Stimulated activated CD8-positive, alpha-beta memory T cell treated with anti-CD3 and anti-CD28 coated beads, Interleukin-15, amount 100 ng/mL, for 4 hours (primary cell): ENCODE measurements around the gene RNF111.
"Not testable (repeated sequence)": the region's sequence is repeated elsewhere in the genome, so short reads cannot be mapped to it uniquely, and the experiment has no call there.

Experiments used
- DNase-seq, 2 donors: peaks; one replicate each; pipeline ENCODE4 v3.0.0-alpha.2; 2020; ENCODE audit warnings: low read depth in 2 of 2

Gene RNF111

DNA sequence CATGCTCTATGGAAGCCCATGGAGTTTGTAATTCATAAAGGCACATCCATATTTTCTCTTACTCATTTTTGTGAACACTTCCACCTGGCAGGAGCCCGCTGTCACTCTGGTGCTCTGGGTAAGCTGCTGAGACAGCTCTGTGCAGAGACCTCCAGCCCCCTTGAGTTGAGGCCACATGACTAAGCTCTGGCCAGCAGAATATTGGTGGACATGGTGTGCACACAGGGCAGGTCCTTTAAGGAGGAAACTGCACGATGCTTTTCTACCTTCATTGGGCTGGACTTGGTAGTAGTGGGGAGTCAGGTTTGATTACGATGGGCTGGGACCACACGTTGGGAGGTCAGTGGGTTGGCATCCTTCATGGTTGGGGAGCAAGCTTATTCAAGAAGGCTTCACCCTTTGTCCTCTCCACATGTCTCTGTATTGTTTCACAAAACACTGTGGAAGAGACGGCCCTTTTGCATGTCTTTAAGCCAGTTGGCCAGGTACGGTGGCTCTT is 146.5 kb downstream of the RNF111 start:
- DNase-seq: no peak

DNA sequence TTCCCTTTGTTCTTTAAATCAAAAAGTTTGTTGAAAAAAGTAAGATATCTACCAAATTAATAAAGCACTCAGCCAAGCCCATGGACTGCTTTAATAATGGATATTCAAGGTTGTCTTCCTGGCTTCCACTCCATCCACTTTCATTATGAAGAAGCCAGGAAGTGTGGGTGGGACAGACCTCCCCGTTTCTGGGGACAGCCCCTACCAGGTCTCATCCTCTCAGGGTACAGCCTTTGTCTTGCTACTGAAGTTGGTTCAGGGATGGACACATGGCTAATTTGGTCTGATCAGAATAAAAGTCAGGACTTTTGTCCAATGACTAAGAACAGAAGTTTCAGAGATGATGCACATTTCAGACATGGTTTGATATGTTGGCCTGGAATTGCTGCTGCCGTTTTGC is 150.1 kb downstream of the RNF111 start:
- DNase-seq: no peak

DNA sequence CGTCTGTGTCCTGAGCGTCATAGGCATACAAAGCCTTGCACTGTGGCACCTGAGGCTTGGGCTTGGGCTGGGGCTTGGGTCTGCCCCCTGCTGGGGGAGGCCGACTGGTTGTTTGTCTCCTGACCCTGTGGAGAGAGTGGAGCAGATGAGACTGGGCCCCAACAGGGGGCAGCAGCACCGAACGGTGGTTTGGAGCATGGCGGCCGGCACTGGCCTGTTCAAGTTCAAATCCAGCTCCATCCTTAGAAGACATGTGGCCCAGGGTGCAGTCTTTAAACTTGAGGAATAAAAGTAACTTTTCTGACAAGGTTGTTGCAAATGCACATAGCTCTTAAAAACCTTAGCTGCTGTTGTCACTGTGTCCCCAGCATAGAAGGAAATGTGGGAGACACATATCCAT is 150.8 kb downstream of the RNF111 start:
- DNase-seq: peak in 1 of 2 donors; percentile 12

DNA sequence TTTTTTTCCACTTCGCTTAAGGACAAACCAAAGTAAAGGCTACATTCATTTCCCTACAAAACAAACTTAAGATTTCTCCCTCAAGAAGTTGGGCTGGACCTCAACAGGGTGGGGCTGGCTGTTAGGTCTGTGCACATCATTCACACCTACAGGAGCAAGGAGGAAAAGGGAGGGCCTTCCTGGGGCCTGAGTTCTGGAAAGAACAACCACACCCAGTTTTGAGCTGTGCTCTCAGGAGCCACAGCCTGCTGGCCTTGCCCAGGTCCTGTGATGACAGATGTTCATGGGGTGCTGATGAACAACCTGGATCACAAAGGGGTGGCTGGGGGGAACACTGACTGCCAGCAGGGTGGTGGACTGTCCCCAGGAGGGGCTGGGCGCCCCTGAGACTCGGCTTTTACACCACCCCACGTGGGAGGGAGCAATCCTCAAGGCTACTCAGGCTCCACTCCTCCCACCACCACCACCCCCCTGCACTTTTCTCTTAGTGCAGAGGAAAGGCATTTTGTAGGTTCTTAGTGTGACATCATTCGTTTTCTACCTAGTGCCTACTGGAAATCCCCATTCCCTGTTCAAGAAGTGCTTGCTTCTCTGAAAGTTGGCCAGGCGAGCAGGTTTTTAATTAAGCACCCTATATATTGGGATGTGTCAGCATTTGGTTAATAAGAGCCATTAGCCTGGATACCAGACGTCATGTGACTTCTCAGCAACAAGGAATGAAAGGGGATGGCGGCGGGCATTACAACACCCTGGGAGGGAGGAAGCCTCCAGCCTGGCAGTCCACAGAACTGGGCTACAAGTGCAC is 153.2 kb downstream of the RNF111 start:
- DNase-seq: no peak

DNA sequence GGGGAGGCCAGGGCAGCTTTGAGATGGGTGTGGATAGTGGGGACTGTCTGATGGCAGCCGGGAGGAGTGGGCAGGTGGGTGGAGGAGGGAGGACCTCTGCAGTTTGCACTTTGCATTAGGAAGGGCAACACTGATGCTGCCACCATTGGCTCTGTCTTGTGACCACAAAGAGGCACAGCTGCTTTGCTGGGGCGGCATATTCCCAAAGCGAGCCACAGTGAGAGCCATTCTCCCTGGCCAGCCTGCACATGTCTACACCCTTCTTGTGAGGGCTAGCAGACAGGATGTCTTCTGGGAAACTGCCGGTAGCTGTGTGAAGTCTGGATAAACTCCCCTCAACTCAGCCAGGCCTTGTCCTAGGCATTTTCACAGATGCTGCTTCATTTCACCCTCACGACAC is 155.8 kb downstream of the RNF111 start:
- DNase-seq: no peak

DNA sequence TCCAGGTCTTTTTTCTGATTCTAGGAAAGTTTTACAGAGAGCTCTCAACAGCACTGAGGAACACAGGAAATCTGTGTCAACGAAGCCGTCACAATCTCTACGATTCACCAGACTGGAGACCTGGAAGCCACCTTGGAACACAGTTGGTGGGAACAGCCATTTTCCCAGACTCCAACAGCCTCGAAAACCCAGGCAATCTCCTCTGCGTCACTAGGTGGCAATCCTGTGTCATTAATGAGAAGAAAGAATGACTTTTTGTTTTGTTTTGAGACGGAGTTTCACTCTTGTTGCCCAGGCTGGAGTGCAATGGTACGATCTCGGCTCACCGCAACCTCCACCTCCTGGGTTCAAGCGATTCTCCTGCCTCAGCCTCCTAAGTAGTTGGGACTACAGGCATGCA is 157.1 kb downstream of the RNF111 start:
- not testable (repeated sequence) for DNase-seq
